H1 (cell line): ENCODE data around the gene ARMC12. TPM values are rescaled to one million over a fixed set of nuclear protein-coding genes. Genes with fewer than 3 reads are reported as not detected.

ENCODE experiments used
- ASH2L ChIP-seq: fragments of 200-600, 300-600 bp; sonication (generic); IDR thresholded peaks from one replicate; pipeline ENCODE4 v1.7.1; 2017; ENCODE audit warnings: low read length
- HDAC2 ChIP-seq, 2 experiments: fragments of 300-600 bp in 1 of 2; sonication (generic) in 1 of 2; IDR thresholded peaks; 2 replicates each; pipeline ENCODE4 v1.6.1; 2011 to 2012; ENCODE audit warnings: low read depth in 2 of 2, low read length in 2 of 2, mild to moderate bottlenecking in 2 of 2, moderate library complexity in 2 of 2, borderline replicate concordance in 1 of 2, inconsistent platforms in 1 of 2
- PHF8 ChIP-seq: fragments of 200-600 bp; sonication (generic); conservative IDR thresholded peaks from 2 replicates; pipeline ENCODE4 v1.7.1; 2012; ENCODE audit warnings: low read depth, mild to moderate bottlenecking, inconsistent platforms, low read length, moderate library complexity
- SP1 ChIP-seq: IDR thresholded peaks from 2 replicates; pipeline ENCODE4 v1.6.1; 2011; ENCODE audit warnings: low read depth, low read length
- polyA plus RNA-seq, 7 experiments: library from polyadenylated mRNA; depleted of rRNA in 3 of 7; stranded (reverse) in 5 of 7; unstranded in 2 of 7; fragments of >200 nt in 5 of 7; fragments of 200-250 nt in 2 of 7; gene quantifications; 1 replicate in 5 of 7; 2 replicates in 1 of 7; 4 replicates in 1 of 7; pipeline versions ENCODE4 v1.2.1 to v1.2.3, GENCODE V29; 2011 to 2013; ENCODE audit warnings: missing spikeins in 2 of 7, mixed read lengths in 2 of 7
- total RNA-seq: library from RNA; stranded (reverse); fragmentation: NEBNext Ultra II Directional; extraction: Animal tissue kit (Norgen Biotek cat#: 25700); gene quantifications from 2 replicates; pipeline ENCODE4 v1.2.1, GENCODE V29; 2021

ARMC12 gene
- total and polyA plus RNA-seq, 2 of the 8 experiments (the other 6 are each of a cell fraction or from before 2014, with no cell fraction given): 0.86 to 3.7 TPM

DNA sequence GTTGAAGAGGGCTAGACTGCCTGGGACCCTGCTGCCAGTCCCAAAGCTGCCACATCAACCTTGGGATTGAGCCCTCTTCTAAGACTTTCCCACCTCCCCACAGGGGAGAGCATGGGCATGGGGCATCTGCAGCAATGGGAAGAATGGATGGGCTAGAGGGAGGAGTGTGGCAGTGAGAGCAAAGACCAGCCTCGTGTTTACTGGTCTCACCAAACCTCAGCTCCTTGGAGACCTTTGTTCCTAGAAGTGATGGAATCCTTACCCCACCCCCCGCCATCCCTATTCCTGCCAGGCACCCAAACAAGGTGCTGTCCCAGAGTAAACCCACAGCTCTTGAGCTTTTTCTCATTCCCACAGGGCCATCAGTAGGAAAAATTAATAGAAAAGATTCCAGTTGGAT, 20.0 kb upstream of the ARMC12 start (continued):
- TF ChIP-seq HDAC2 (IDR thresholded peaks at IDR 0.05; ENCODE audit: borderline replicate concordance in 1 of 2, low read depth in 2 of 2, low read length in 2 of 2): no peak
- TF ChIP-seq ASH2L: no peak
- TF ChIP-seq SP1: no peak
- no peak for TF ChIP-seq PHF8
